ENCODE data around the gene CFAP107.
"Not testable (repeated sequence)": the region's sequence is repeated elsewhere in the genome, so short reads cannot be mapped to it uniquely, and the experiment has no call there.

Gene CFAP107

GRCh38 chr1:12781488-12781887 is 35.5 kb downstream of the CFAP107 start:
- DNase-seq: not testable (repeated sequence)

DNA sequence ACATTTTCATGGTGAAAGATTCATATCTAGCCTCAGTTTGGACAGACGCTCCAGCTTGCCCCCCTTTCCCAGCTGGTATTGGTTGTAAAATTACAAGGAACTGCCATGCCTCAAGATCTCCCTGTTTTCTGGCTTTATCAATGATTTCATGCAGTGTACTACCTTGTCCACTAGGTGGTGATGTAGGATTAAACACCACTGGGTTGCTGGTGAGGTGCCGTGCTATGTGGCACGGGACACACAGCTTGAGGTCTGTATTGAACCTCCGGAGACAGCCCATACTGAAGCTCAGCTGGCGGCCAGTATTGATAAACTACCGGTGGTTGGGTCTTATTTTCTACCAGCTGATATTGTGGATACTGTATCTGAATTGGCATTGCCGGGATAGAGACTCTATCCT is 37.8 kb downstream of the CFAP107 start:
- DNase-seq: not testable (repeated sequence)

- not testable (repeated sequence) for DNase-seq
Measured at GRCh38 chr1:12784729-12785128, 38.7 kb downstream of the CFAP107 start.

- DNase-seq: not testable (repeated sequence)
Measured at GRCh38 chr1:12791097-12791496, 45.1 kb downstream of the CFAP107 start, which contains the start of gene PRAMEF1. Gene PRAMEF1 (plus strand): TSS chr1:12791397. CDS start chr1:12793228, 1,831 bp downstream.

- DNase-seq: no peak
Measured at GRCh38 chr1:12798911-12799310, 52.9 kb downstream of the CFAP107 start.

DNA sequence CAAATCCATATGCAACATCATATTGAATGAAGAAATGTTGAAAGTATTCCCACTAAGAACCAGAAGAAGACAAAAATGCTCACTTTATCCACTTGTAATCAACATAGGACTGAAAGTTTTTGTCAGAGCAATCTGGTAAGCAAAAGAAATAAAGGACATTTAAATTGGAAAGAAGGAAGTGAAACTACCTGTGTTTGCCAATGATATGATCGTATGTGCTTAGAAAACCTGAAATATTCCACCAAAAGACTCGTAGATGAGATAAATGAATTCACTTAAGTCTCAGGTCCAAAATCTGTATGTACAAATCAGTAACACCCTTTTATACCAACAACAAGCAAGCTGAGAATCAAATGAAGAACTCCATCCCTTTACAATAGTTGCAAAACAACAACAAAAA is 53.7 kb downstream of the CFAP107 start:
- no peak for DNase-seq

DNA sequence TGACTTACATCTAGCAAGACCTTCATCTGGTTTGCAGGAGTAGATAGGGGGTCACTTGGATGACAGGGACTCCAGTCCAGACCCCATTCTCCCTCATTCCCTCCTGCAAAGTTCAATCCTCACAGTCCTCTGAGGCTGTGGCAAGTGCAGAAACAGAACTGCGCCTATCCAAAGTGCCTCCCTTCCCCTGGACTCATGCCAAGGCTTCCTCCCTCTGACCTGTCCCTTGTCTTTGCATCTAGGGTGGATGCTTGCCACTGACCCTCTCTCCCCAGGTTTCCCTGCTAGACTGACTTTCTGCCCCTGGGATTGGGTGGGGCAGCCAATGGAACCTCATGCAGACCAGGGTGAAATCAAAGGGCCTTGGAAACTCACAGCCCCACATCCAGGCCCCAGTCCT is 63.9 kb downstream of the CFAP107 start:
- DNase-seq: no peak

DNA sequence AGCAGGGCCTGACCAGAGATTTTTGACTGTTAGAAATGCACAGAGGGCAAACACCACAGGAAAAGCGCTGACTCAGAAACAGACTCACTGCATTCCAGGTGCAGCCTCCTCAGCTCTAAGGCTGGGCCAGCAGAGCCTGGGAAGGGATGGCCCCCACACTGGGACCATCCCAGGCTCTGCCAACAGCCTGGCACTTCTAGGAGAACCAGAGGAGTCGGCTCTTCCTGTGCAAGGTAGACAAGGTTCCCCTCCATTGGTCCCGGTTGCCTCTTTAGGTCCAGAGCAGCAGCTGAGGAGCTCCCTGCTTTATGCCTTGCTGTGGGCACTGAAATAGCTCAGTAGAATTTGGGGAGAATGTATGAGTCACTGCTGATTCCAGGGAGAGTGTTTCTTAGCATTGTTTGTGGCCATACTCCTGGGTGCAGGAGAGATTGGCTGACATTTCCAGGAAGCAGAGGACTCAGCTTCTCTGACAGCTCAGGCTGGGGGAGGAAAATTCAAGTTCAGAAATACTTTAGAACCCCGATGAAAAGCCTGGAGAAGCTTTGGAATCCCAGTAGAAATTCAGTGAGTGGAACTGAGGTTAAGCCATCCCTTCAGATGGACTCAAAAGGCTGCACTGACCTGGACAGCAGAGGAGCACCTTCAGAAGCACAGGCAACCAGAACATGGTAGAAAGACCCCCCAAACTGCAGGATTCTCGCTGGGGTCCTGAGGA is 64.8 kb downstream of the CFAP107 start:
- no peak for DNase-seq

DNA sequence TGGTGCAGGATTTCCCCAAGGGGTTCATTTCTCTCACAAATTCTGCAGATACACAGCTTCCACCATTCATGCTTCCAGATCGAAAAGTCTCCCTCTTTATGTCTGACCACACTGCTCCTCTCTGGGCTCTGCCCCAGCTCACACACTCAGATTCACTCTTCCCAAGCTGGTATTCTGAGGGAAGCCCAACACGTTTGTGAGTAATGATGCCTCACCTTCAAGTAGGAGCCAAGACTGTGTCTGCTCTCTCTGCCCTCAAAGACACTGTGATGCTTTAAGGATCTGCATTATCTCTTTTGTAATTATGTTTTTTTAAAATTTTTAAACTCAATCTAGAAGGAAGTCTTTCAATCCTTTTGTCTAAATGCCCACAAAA is 65.4 kb downstream of the CFAP107 start:
- DNase-seq: no peak

All from DMS79 treated with DMSO at 0.1 percent for 48 hours (cell line).